Activated naive CD8-positive, alpha-beta T cell treated with anti-CD3 and anti-CD28 coated beads, Interleukin-2, amount 50 U/mL, for 24 hours (primary cell): ENCODE results near the gene EYS.

ENCODE experiments used
- ATAC-seq: fragments of 150-1000 bp; cut with Tn5 transposase; one replicate; pipeline ENCODE4 v1.10.0; 2021
- DNase-seq: peaks from one replicate; pipeline ENCODE4 v3.0.0; 2021
- H3K27ac Mint-ChIP-seq: one replicate; pipeline ENCODE4 v1.8.0; 2021; ENCODE audit warnings: mild to moderate bottlenecking, mixed read lengths
- H3K27me3 Mint-ChIP-seq: one replicate; pipeline ENCODE4 v1.8.0; 2021; ENCODE audit warnings: mixed read lengths
- H3K36me3 Mint-ChIP-seq: one replicate; pipeline ENCODE4 v1.8.0; 2021; ENCODE audit warnings: low read depth, mixed read lengths
- H3K4me1 Mint-ChIP-seq: one replicate; pipeline ENCODE4 v1.8.0; 2021; ENCODE audit warnings: mixed read lengths
- H3K4me3 Mint-ChIP-seq: one replicate; pipeline ENCODE4 v1.8.0; 2021; ENCODE audit warnings: mild to moderate bottlenecking, moderate library complexity, mixed read lengths
- H3K9me3 Mint-ChIP-seq: one replicate; pipeline ENCODE4 v1.8.0; 2021; ENCODE audit warnings: mixed read lengths

EYS gene

GRCh38 chr6:64326939-64327338, 1380.1 kb downstream of the EYS start:
- Mint-ChIP-seq H3K9me3 (peaks cover 8% of the 10 kb centered on the region), H3K27me3 (no peaks in the 10 kb centered on the region), H3K36me3 (no peaks in the 10 kb centered on the region), H3K4me3 (no peak overlapping the region), H3K27ac (no peak overlapping the region), H3K4me1 (no peaks in the 10 kb centered on the region)
- DNase-seq: no peak
- ATAC-seq: no peak

GRCh38 chr6:64325093-64325492, 1381.9 kb downstream of the EYS start:
- Mint-ChIP-seq H3K4me1 (no peaks in the 10 kb centered on the region), H3K4me3 (no peak overlapping the region), H3K9me3 (peaks cover 3% of the 10 kb centered on the region), H3K27me3 (no peaks in the 10 kb centered on the region), H3K27ac (no peak overlapping the region), H3K36me3 (no peaks in the 10 kb centered on the region)
- ATAC-seq (no peak), DNase-seq (no peak)

- Mint-ChIP-seq H3K27ac (no peak overlapping the region), H3K4me3 (no peak overlapping the region), H3K9me3 (peaks cover 29% of the 10 kb centered on the region), H3K27me3 (no peaks in the 10 kb centered on the region), H3K4me1 (no peaks in the 10 kb centered on the region), H3K36me3 (no peaks in the 10 kb centered on the region)
- DNase-seq: no peak
- ATAC-seq: no peak
Measured at GRCh38 chr6:64310214-64310613, 1396.8 kb downstream of the EYS start.

- H3K27ac Mint-ChIP-seq: no peak overlapping the region
- no peaks in the 10 kb centered on the region for H3K27me3 Mint-ChIP-seq
- no peak overlapping the region for H3K4me3 Mint-ChIP-seq
- ATAC-seq (no peak), DNase-seq (no peak)
- H3K36me3 Mint-ChIP-seq: peaks cover 1% of the 10 kb centered on the region
- H3K9me3 Mint-ChIP-seq: peaks cover 15% of the 10 kb centered on the region
- no peaks in the 10 kb centered on the region for H3K4me1 Mint-ChIP-seq
Measured at GRCh38 chr6:64301307-64302236, 1405.5 kb downstream of the EYS start.

GRCh38 chr6:64299176-64299575, 1407.8 kb downstream of the EYS start:
- DNase-seq (no peak), ATAC-seq (no peak)
- Mint-ChIP-seq H3K36me3 (no peaks in the 10 kb centered on the region), H3K27me3 (no peaks in the 10 kb centered on the region), H3K27ac (no peak overlapping the region), H3K4me1 (no peaks in the 10 kb centered on the region), H3K4me3 (no peak overlapping the region), H3K9me3 (peaks cover 14% of the 10 kb centered on the region)

GRCh38 chr6:64294034-64294433, 1413.0 kb downstream of the EYS start:
- ATAC-seq: no peak
- no peak overlapping the region for H3K27ac Mint-ChIP-seq
- no peaks in the 10 kb centered on the region for H3K27me3 Mint-ChIP-seq
- no peak for DNase-seq
- no peak overlapping the region for H3K4me3 Mint-ChIP-seq
- H3K9me3 Mint-ChIP-seq: peaks cover 5% of the 10 kb centered on the region
- no peaks in the 10 kb centered on the region for H3K4me1 Mint-ChIP-seq
- no peaks in the 10 kb centered on the region for H3K36me3 Mint-ChIP-seq

GRCh38 chr6:64293298-64293697, 1413.7 kb downstream of the EYS start:
- H3K36me3 Mint-ChIP-seq: no peaks in the 10 kb centered on the region

GRCh38 chr6:64290867-64291266, 1416.2 kb downstream of the EYS start:
- Mint-ChIP-seq H3K27ac (no peak overlapping the region), H3K4me1 (no peaks in the 10 kb centered on the region), H3K9me3 (peaks cover 4% of the 10 kb centered on the region), H3K4me3 (no peak overlapping the region), H3K27me3 (no peaks in the 10 kb centered on the region), H3K36me3 (no peaks in the 10 kb centered on the region)
- ATAC-seq: no peak
- no peak for DNase-seq

More at GRCh38 chr6:64293298-64293697, 1413.7 kb downstream of the EYS start:
- no peaks in the 10 kb centered on the region for H3K4me1 Mint-ChIP-seq
- DNase-seq (no peak), ATAC-seq (no peak)
- H3K4me3 Mint-ChIP-seq: no peak overlapping the region
- no peaks in the 10 kb centered on the region for H3K27me3 Mint-ChIP-seq
- H3K27ac Mint-ChIP-seq: no peak overlapping the region
- peaks cover 5% of the 10 kb centered on the region for H3K9me3 Mint-ChIP-seq

- ATAC-seq: no peak
- no peaks in the 10 kb centered on the region for H3K4me1 Mint-ChIP-seq
Measured at GRCh38 chr6:64289931-64290330, 1417.1 kb downstream of the EYS start.

GRCh38 chr6:64288351-64288750, 1418.7 kb downstream of the EYS start:
- Mint-ChIP-seq H3K27me3 (no peaks in the 10 kb centered on the region), H3K36me3 (no peaks in the 10 kb centered on the region), H3K4me3 (no peak overlapping the region), H3K4me1 (no peaks in the 10 kb centered on the region), H3K27ac (no peak overlapping the region), H3K9me3 (peaks cover 8% of the 10 kb centered on the region)
- ATAC-seq (no peak), DNase-seq (no peak)

More at GRCh38 chr6:64289931-64290330, 1417.1 kb downstream of the EYS start:
- peaks cover 4% of the 10 kb centered on the region for H3K9me3 Mint-ChIP-seq
- H3K36me3 Mint-ChIP-seq: no peaks in the 10 kb centered on the region
- DNase-seq: no peak
- H3K27ac Mint-ChIP-seq: no peak overlapping the region
- H3K27me3 Mint-ChIP-seq: no peaks in the 10 kb centered on the region
- H3K4me3 Mint-ChIP-seq: no peak overlapping the region

GRCh38 chr6:64281167-64281566, 1425.9 kb downstream of the EYS start:
- Mint-ChIP-seq H3K27ac (no peak overlapping the region), H3K36me3 (no peaks in the 10 kb centered on the region), H3K4me3 (no peak overlapping the region), H3K27me3 (no peaks in the 10 kb centered on the region), H3K4me1 (no peaks in the 10 kb centered on the region), H3K9me3 (peaks cover 7% of the 10 kb centered on the region)
- DNase-seq (no peak), ATAC-seq (no peak)

- H3K27me3 Mint-ChIP-seq: no peaks in the 10 kb centered on the region
- no peak for DNase-seq
- no peaks in the 10 kb centered on the region for H3K4me1 Mint-ChIP-seq
Measured at GRCh38 chr6:64280569-64280968, 1426.5 kb downstream of the EYS start.

GRCh38 chr6:64270083-64270482, 1436.9 kb downstream of the EYS start:
- no peak overlapping the region for H3K4me3 Mint-ChIP-seq
- no peak for ATAC-seq
- no peak overlapping the region for H3K27ac Mint-ChIP-seq
- no peaks in the 10 kb centered on the region for H3K27me3 Mint-ChIP-seq
- no peaks in the 10 kb centered on the region for H3K4me1 Mint-ChIP-seq
- no peaks in the 10 kb centered on the region for H3K9me3 Mint-ChIP-seq
- H3K36me3 Mint-ChIP-seq: no peaks in the 10 kb centered on the region
- no peak for DNase-seq

More at GRCh38 chr6:64280569-64280968, 1426.5 kb downstream of the EYS start:
- Mint-ChIP-seq H3K4me3 (no peak overlapping the region), H3K9me3 (peaks cover 10% of the 10 kb centered on the region), H3K36me3 (no peaks in the 10 kb centered on the region), H3K27ac (no peak overlapping the region)
- ATAC-seq: no peak

- Mint-ChIP-seq H3K27ac (no peak overlapping the region), H3K9me3 (no peaks in the 10 kb centered on the region), H3K36me3 (no peaks in the 10 kb centered on the region), H3K4me3 (no peak overlapping the region), H3K4me1 (no peaks in the 10 kb centered on the region), H3K27me3 (no peaks in the 10 kb centered on the region)
- ATAC-seq (no peak), DNase-seq (no peak)
Measured at GRCh38 chr6:64266351-64266821, 1440.6 kb downstream of the EYS start.

GRCh38 chr6:64263778-64264177, 1443.2 kb downstream of the EYS start:
- no peaks in the 10 kb centered on the region for H3K9me3 Mint-ChIP-seq
- ATAC-seq (no peak), DNase-seq (no peak)

More at GRCh38 chr6:64263778-64264177, 1443.2 kb downstream of the EYS start:
- no peak overlapping the region for H3K27ac Mint-ChIP-seq
- no peak overlapping the region for H3K4me3 Mint-ChIP-seq
- no peaks in the 10 kb centered on the region for H3K27me3 Mint-ChIP-seq
- H3K36me3 Mint-ChIP-seq: no peaks in the 10 kb centered on the region
- H3K4me1 Mint-ChIP-seq: no peaks in the 10 kb centered on the region
